Adrenal gland (tissue), 5 donors: ENCODE data around the gene EFS.

Experiments
- POLR2A ChIP-seq, 2 donors: fragments of 450-650 bp; IDR thresholded peaks; one replicate each; pipeline ENCODE4 v1.6.1; 2017; ENCODE audit warnings: antibody characterized with exemption in 2 of 2, mild to moderate bottlenecking in 2 of 2, moderate library complexity in 1 of 2
- TF ChIP-seq, protein P1 (sequence below), 6 experiments: fragments of 450-650 bp in 4 of 6; fragments of 200-600 bp in 2 of 6; sonication (generic) in 1 of 6; IDR thresholded peaks; 1 replicate in 5 of 6; 2 replicates in 1 of 6; pipeline versions ENCODE4 v1.5.1 to v1.8.0; 2016 to 2021; ENCODE audit warnings: antibody characterized with exemption in 6 of 6, mild to moderate bottlenecking in 2 of 6, moderate library complexity in 1 of 6
- donor health status: DM: no; HTN: no; CAD: no.

DNA sequence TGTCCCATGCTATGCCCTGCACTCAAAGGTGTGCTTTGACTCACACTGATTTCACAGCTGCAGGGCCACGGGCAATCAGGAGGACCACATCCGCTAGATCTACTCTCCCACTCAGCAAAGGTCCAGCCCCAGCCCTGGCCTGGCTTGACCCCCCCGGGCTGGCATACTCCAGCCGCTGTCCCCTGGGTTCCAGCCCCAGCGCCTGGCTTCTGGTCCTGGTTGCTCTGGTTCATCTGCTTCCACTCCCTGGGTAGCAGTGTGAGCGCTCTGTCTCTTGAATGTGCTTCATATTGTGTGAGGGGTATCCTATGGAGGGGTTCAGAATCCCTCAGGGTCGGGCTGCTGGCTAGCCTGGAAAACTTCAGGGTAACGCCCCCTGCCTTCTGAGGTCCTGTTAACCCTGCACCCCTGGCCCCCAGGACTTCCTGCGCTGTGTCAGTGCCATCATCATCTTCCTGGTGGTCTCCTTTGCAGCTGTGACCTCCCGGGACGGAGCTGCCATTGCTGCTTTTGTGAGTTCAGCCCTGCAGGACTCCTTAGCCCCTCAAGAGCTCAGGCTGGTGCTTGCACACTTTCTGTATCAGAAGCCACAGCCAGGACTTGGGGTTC lies 13.7 kb upstream of the EFS start:
- TF ChIP-seq, protein P1, sequence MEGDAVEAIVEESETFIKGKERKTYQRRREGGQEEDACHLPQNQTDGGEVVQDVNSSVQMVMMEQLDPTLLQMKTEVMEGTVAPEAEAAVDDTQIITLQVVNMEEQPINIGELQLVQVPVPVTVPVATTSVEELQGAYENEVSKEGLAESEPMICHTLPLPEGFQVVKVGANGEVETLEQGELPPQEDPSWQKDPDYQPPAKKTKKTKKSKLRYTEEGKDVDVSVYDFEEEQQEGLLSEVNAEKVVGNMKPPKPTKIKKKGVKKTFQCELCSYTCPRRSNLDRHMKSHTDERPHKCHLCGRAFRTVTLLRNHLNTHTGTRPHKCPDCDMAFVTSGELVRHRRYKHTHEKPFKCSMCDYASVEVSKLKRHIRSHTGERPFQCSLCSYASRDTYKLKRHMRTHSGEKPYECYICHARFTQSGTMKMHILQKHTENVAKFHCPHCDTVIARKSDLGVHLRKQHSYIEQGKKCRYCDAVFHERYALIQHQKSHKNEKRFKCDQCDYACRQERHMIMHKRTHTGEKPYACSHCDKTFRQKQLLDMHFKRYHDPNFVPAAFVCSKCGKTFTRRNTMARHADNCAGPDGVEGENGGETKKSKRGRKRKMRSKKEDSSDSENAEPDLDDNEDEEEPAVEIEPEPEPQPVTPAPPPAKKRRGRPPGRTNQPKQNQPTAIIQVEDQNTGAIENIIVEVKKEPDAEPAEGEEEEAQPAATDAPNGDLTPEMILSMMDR (IDR thresholded peaks at IDR 0.05) = no peak
- no peak for TF ChIP-seq POLR2A (IDR thresholded peaks at IDR 0.05)
